WI38 (cell line): ENCODE results near the gene CDK19.

Source experiments
- H3K4me3 ChIP-seq: 2 replicates; pipeline ENCODE4 v1.5.1; 2011; ENCODE audit warnings: low read depth, mild to moderate bottlenecking, control low read depth, low read length
- TF ChIP-seq, protein P1 (sequence below): IDR thresholded peaks from 2 replicates; pipeline ENCODE4 v1.5.1; 2012; ENCODE audit warnings: low read depth, mild to moderate bottlenecking, control low read depth, low read length

Gene CDK19

DNA sequence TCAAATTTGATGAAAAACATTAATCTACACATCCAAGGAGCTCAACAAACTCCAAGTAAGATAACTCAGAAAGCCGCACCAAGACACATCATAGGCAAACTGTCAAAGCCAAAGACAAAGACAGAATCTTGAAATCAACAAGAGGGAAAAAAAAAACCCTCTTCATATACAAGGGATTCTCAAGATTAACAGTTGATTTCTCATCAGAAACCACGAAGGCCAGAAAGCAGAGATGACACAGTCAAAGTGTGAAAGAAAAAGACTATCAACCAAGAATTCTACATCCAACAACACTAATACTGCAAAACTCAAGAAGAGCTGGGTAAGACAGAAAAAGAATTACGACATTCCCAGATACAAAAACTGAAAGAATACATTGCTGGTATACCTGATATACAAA, 73.8 kb downstream of the CDK19 start:
- TF ChIP-seq, protein P1, sequence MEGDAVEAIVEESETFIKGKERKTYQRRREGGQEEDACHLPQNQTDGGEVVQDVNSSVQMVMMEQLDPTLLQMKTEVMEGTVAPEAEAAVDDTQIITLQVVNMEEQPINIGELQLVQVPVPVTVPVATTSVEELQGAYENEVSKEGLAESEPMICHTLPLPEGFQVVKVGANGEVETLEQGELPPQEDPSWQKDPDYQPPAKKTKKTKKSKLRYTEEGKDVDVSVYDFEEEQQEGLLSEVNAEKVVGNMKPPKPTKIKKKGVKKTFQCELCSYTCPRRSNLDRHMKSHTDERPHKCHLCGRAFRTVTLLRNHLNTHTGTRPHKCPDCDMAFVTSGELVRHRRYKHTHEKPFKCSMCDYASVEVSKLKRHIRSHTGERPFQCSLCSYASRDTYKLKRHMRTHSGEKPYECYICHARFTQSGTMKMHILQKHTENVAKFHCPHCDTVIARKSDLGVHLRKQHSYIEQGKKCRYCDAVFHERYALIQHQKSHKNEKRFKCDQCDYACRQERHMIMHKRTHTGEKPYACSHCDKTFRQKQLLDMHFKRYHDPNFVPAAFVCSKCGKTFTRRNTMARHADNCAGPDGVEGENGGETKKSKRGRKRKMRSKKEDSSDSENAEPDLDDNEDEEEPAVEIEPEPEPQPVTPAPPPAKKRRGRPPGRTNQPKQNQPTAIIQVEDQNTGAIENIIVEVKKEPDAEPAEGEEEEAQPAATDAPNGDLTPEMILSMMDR = no peak
- H3K4me3 ChIP-seq = no peak overlapping the region

- no peak overlapping the region for H3K4me3 ChIP-seq
- TF ChIP-seq, protein P1 = no peak
These were observed 76.3 kb downstream of the CDK19 start for GRCh38 chr6:110738899-110739365.

DNA sequence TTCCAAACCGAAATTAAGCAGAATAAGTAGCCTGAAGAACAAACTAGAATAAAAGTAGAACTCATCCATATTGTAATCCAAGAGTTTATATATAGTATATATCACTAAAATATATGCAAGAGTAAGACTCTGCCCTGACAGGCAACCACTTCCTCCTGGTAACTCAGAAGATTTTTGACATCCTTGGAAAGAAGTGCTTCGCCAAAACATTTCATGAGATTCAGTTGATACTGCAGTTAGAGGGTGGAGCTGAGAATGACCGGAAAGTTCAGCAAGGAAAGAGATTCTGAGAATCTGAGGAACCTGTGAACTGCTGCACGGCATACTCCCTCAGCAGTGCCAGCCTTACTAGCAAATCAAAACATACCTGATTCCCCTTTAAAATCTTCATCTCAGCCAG, 79.6 kb downstream of the CDK19 start:
- TF ChIP-seq, protein P1 = no peak
- no peak overlapping the region for H3K4me3 ChIP-seq

DNA sequence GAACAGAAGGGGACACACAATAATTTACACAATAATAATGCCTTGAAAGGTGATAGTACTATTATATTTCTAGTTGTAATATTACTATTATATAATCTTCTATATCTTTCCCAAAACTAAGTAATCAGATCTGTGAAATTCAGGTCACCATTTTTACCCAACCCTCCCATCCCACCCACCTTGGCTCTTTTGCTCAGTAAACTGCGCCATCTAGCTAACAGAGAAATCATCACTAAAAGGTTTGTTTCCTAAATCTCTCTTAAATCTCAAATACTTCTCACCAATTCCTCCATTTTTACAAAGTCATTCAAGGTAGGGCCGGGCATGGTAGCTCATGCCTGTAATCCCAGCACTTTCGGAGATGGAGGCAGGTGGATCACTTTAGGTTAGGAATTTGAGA, 83.4 kb downstream of the CDK19 start:
- no peak overlapping the region for H3K4me3 ChIP-seq
- TF ChIP-seq, protein P1 = no peak

DNA sequence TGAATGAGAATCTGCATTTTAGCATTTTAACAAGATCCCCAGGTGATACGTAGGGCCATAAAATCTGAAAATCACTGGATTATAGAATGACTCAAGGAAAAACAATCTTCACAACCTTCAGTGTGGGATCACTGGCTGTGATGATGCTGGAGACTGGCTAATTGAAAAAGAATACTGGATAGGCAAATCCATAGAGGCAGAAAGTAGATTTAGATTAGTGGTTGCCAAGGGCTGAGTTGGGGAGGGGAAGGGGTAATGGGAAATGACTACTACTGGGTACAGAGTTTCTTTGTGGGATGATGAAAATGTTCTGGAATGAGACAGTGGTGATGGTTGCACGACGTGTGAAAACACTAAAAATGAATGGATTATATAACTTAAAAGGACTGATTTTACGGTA, 84.1 kb downstream of the CDK19 start:
- H3K4me3 ChIP-seq = no peak overlapping the region
- TF ChIP-seq, protein P1 = no peak

DNA sequence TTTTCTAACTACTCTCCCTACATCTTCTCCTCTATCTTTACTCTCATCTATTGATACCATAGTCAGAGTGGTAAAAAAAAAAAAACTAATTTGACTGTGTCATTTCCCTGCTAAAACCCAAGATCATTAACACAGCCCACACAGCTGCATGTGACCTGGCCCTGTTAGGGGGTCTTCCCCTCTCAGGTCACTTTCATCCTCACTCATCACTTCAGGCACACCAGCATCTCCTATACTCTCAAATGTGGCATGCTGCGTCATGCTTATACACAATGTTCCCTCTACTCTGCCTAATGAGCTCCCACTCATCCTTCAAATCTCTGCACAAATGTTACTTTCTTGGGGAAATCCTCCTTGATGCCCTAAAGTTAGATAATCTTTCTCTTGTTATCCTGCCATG, 86.8 kb downstream of the CDK19 start:
- TF ChIP-seq, protein P1 = no peak

DNA sequence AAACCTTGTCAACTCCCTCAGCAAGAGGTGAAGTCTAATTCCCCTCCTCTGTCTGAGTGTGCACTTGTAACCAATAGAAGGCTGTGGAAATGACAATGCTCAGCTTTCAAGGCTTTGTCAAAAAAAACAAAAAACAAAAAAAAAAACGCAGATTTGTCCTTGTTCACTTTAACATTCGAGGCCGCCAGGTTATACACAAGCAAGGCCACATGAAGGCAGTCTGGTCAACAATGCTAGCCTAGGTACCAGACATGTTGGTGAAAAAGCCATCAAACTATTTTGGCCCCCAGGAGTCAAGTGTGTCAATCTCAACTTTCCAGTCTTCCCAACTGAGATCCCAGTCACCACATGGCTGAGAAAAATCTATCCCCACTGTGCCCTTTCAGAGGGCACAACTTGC, 92.3 kb downstream of the CDK19 start:
- no peak overlapping the region for H3K4me3 ChIP-seq
- TF ChIP-seq, protein P1 = no peak

More for the DNA sequence above, 86.8 kb downstream of the CDK19 start:
- H3K4me3 ChIP-seq = no peak overlapping the region
